Tibial nerve (tissue), 4 donors: ENCODE results near the gene ADAR. TPM values are rescaled to one million over a fixed set of nuclear protein-coding genes. Genes with fewer than 3 reads are reported as not detected.

Experiments used
- DNase-seq, 2 donors: peaks; one replicate each; pipeline ENCODE4 v3.0.0-alpha.2; 2019; ENCODE audit warnings: low spot score in 2 of 2
- H3K27ac ChIP-seq, 4 donors: fragments of 200-600 bp; sonication (generic) in 3 of 4; one replicate each; pipeline ENCODE4 v1.5.1; 2017 to 2019; ENCODE audit warnings: mild to moderate bottlenecking in 1 of 4
- H3K27me3 ChIP-seq, 2 donors: fragments of 200-600 bp; sonication (generic) in 1 of 2; one replicate each; pipeline versions ENCODE4 v1.5.1 to v1.6.0; 2017 to 2019
- H3K36me3 ChIP-seq, 3 donors: fragments of 200-600 bp; sonication (generic); one replicate each; pipeline ENCODE4 v1.5.1; 2018 to 2019
- H3K4me1 ChIP-seq, 4 donors: fragments of 200-600 bp; sonication (generic) in 3 of 4; one replicate each; pipeline ENCODE4 v1.5.1; 2017 to 2019
- H3K4me3 ChIP-seq, 4 donors: fragments of 200-600 bp; sonication (generic) in 3 of 4; one replicate each; pipeline ENCODE4 v1.5.1; 2017 to 2019; ENCODE audit warnings: mild to moderate bottlenecking in 1 of 4, moderate library complexity in 1 of 4
- H3K9me3 ChIP-seq, 4 donors: fragments of 200-600 bp; sonication (generic) in 3 of 4; one replicate each; pipeline ENCODE4 v1.5.1; 2017 to 2019
- CTCF ChIP-seq, 5 experiments: fragments of 200-600 bp in 3 of 5; fragments of 450-650 bp in 2 of 5; sonication (generic) in 3 of 5; IDR thresholded peaks; one replicate each; pipeline ENCODE4 v1.5.1; 2016 to 2019; ENCODE audit warnings: antibody characterized with exemption in 5 of 5, mild to moderate bottlenecking in 3 of 5, moderate library complexity in 2 of 5
- EP300 ChIP-seq, 2 donors: sonication (generic); formaldehyde crosslinking; IDR thresholded peaks; one replicate each; pipeline ENCODE4 v1.6.1; 2017; ENCODE audit warnings: antibody characterized with exemption in 2 of 2, mild to moderate bottlenecking in 1 of 2
- POLR2A ChIP-seq, 2 donors: fragments of 450-650 bp; IDR thresholded peaks; one replicate each; pipeline ENCODE4 v1.6.1; 2017; ENCODE audit warnings: antibody characterized with exemption in 2 of 2, mild to moderate bottlenecking in 2 of 2, moderate library complexity in 2 of 2
- WGBS, 2 donors: methylation state at CpG; one replicate each; pipeline ENCODE4 v1.1.5; 2018; 5-methylcytosine and 5-hydroxymethylcytosine counted together
- total RNA-seq, 4 donors: library from RNA; depleted of rRNA; stranded (reverse); fragments of >200 nt; gene quantifications; one replicate each; pipeline ENCODE4 v1.1.0, GENCODE V29; 2016

ADAR gene
- total RNA-seq, 4 donors from 2014 or later, result 105 to 120 (median 107) TPM

- H3K4me1 ChIP-seq, result peaks cover 0 to 55% (median 11%) of the 10 kb centered on the region in 4 donors
- 84 to 87% methylated on average over 6 of the region's 6 CpGs for WGBS, 2 donors
- no peak overlapping the region for H3K27ac ChIP-seq
- TF ChIP-seq POLR2A (IDR thresholded peaks at IDR 0.05) (no peak), CTCF (IDR thresholded peaks at IDR 0.05) (no peak), EP300 (IDR thresholded peaks at IDR 0.05) (no peak)
- peaks cover 0 to 73% (median 35%) of the 10 kb centered on the region in 3 donors for H3K36me3 ChIP-seq
- DNase-seq, result no peak
- H3K27me3 ChIP-seq, result no peaks in the 10 kb centered on the region
- no peaks in the 10 kb centered on the region for H3K9me3 ChIP-seq
- no peak overlapping the region for H3K4me3 ChIP-seq
Observed at GRCh38 chr1:154552036-154552435, 56.0 kb downstream of the ADAR start.

DNA sequence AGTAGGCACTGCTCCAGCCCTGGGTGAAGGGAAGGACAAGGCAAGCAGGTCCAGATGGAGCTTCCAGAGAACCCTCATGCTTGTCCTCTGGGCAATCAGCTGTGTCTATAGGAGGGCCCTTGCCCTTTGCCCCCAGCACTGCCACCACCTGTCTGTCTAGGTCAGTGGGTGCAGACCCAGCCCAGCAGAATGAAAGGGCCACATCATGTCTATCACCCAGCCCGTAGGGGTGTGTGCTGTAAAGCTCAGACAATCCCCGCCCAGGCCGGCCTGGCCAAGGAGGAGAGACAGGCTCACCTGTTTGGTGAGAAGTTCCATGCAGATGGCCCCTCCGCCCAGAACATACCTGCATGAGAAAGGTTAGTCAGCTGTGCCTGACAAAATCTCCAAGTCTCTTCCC, 56.5 kb downstream of the ADAR start:
- Histone ChIP-seq H3K9me3 (no peaks in the 10 kb centered on the region), H3K4me1 (peaks cover 0 to 51% (median 5%) of the 10 kb centered on the region in 4 donors), H3K27me3 (no peaks in the 10 kb centered on the region), H3K27ac (no peak overlapping the region), H3K4me3 (no peak overlapping the region), H3K36me3 (peaks cover 0 to 73% (median 35%) of the 10 kb centered on the region in 3 donors)
- DNase-seq, result no peak
- TF ChIP-seq CTCF (IDR thresholded peaks at IDR 0.05) (no peak), POLR2A (IDR thresholded peaks at IDR 0.05) (no peak), EP300 (IDR thresholded peaks at IDR 0.05) (no peak)
- WGBS, 2 donors, result 90 to 96% methylated on average over 3 to 4 of the region's 4 CpGs

GRCh38 chr1:154550657-154551056, 57.3 kb downstream of the ADAR start:
- Histone ChIP-seq H3K4me1 (peaks cover 0 to 42% (median 0%) of the 10 kb centered on the region in 4 donors), H3K36me3 (peaks cover 0 to 70% (median 35%) of the 10 kb centered on the region in 3 donors), H3K27ac (no peak overlapping the region), H3K9me3 (no peaks in the 10 kb centered on the region), H3K27me3 (no peaks in the 10 kb centered on the region), H3K4me3 (no peak overlapping the region)
- WGBS, 2 donors, result 70 to 73% methylated on average over 6 of the region's 6 CpGs
- no peak for TF ChIP-seq EP300 (IDR thresholded peaks at IDR 0.05)
- no peak for TF ChIP-seq CTCF (IDR thresholded peaks at IDR 0.05)
- no peak for TF ChIP-seq POLR2A (IDR thresholded peaks at IDR 0.05)
- DNase-seq, result no peak

DNA sequence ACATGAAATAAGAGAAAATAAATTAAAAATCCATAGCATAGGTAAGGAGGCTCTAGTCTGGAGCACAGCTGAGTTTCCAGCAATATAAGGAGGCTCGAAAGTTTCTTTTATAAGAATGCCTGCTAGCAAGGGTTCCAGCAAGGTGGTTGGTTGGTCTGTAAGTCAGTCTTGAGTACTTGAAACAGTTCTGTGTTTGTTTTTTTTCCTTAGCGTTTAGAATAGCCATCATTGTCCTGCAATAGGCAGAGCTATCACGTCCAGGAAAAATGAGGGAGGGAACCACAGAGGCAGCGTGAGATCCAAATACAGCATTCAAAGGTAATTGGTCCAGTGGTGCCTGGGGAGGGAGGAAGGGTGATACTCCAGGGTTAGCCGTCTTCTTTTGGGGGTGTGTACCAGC, 57.9 kb downstream of the ADAR start:
- TF ChIP-seq POLR2A (IDR thresholded peaks at IDR 0.05) (no peak), CTCF (IDR thresholded peaks at IDR 0.05) (no peak), EP300 (IDR thresholded peaks at IDR 0.05) (no peak)
- H3K9me3 ChIP-seq, result no peaks in the 10 kb centered on the region
- H3K4me3 ChIP-seq, result no peak overlapping the region
- DNase-seq, result no peak
- no peak overlapping the region for H3K27ac ChIP-seq
- H3K4me1 ChIP-seq, result peaks cover 0 to 37% (median 0%) of the 10 kb centered on the region in 4 donors
- WGBS, 2 donors, result 45 to 46% methylated on average over 5 of the region's 5 CpGs
- H3K36me3 ChIP-seq, result peaks cover 0 to 64% (median 35%) of the 10 kb centered on the region in 3 donors
- no peaks in the 10 kb centered on the region for H3K27me3 ChIP-seq

- no peak for DNase-seq
- Histone ChIP-seq H3K36me3 (peaks cover 0 to 56% (median 35%) of the 10 kb centered on the region in 3 donors), H3K4me1 (peaks cover 0 to 37% (median 0%) of the 10 kb centered on the region in 4 donors), H3K4me3 (no peak overlapping the region), H3K27me3 (no peaks in the 10 kb centered on the region), H3K9me3 (no peaks in the 10 kb centered on the region), H3K27ac (peak overlapping the region in 1 of 4 donors; percentile 9)
- WGBS, 2 donors, result 76 to 79% methylated on average over 3 of the region's 3 CpGs
- TF ChIP-seq POLR2A (IDR thresholded peaks at IDR 0.05), result no peak
- TF ChIP-seq EP300 (IDR thresholded peaks at IDR 0.05), result no peak
- no peak for TF ChIP-seq CTCF (IDR thresholded peaks at IDR 0.05)
Observed at GRCh38 chr1:154549202-154549770, 58.7 kb downstream of the ADAR start.
